ENCODE measurements around the gene NRM.
A peak's percentile ranks its signal among the peaks of the same experiment; 100 is the strongest.
"Not testable (repeated sequence)": the region's sequence is repeated elsewhere in the genome, so short reads cannot be mapped to it uniquely, and the experiment has no call there.

The NRM gene

DNA sequence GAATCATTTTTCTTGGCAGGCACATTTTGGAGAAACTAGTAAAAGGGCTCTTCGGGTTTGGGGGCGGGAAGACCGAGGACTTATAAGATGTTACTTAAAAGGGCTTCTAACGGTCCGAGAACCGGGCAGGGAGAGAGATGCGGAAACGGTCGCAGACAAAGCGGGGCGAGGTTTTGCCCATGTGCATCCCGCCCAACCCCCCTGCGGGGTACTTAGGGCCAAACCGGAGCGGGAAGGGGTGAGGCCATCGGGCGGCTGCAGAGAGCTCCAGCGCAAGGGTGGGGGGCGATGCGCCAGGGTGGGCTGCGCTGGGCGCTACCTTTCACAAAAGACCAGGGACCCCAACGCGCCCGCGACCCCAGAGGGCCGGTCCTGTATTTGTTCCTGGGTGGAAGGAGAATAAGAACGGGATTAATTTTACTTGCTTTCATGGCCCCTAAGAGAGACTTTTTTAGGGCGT lies 30.0 kb upstream of the NRM start:
- DNase-seq (ENCODE audit: low read depth in 2 of 2), result peak in 1 of 2 donors; percentile 24

GRCh38 chr6:30719791-30720737 lies 29.3 kb upstream of the NRM start, which contains the start of gene TUBB:
Gene TUBB (plus strand): TSS chr6:30720352. CDS start chr6:30720507, 155 bp downstream.
- peak; percentile 84 to 90 for DNase-seq (ENCODE audit: low read depth in 2 of 2)

GRCh38 chr6:30719356-30719755 lies 28.6 kb upstream of the NRM start:
- DNase-seq (ENCODE audit: low read depth in 2 of 2), result no peak

- DNase-seq (ENCODE audit: low read depth in 2 of 2), result not testable (repeated sequence)
These were observed 27.3 kb upstream of the NRM start for GRCh38 chr6:30717845-30718720.

- peak; percentile 97 to 98 for DNase-seq (ENCODE audit: low read depth in 2 of 2)
These were observed 26.5 kb upstream of the NRM start, which contains the start of gene MDC1 for GRCh38 chr6:30717129-30717844. Gene MDC1 (minus strand): TSS chr6:30717281. CDS start chr6:30715175, 2,106 bp downstream.

GRCh38 chr6:30716879-30717128 lies 26.0 kb upstream of the NRM start:
- no peak for DNase-seq (ENCODE audit: low read depth in 2 of 2)

DNA sequence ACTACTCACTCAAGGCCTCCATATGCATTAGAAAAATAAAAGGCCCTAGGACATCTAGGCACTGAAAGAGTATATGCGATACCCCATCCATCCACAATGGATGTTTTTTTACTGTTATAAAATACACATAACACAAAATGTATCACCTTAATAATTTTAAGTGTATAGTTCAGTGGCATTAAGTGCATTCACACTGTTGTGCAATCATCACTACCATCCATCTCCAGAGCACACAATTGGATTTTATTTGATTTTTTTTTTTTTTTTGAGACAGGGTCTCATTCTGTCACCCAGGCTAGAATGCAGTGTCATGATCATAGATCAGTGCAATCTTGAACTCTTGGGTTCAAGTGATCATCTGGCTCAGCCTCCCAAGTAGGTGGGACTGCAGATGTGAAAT lies 23.5 kb upstream of the NRM start:
- no peak for DNase-seq (ENCODE audit: low read depth in 2 of 2)

DNA sequence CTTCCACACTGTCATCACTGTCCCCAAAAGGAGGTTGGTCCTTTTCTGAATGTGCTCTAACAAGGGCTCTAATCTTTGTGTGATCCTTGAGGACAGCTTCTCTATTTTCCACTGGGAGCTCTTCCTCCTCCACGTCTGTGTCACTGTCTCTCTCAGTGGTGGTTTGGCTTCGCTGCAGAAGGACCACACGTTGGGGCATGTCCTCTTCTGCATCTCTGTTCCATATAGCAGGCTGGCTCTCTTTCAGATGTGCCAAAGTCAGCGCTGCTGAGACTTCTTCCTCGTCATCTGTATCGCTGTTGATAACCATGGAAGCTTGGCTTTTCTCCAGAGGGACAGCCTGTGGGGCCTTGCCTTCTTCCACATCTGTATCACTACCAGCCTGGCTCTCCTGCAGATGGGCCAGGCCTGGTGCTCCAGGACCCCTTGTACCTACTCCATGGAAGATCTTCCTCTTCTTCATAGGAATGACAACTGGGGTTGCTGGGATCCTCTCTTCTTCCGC lies 21.7 kb upstream of the NRM start:
- no peak for DNase-seq (ENCODE audit: low read depth in 2 of 2)

- no peak for DNase-seq (ENCODE audit: low read depth in 2 of 2)
These were observed 21.1 kb upstream of the NRM start for GRCh38 chr6:30711758-30712380.

- no peak for DNase-seq (ENCODE audit: low read depth in 2 of 2)
These were observed 18.5 kb upstream of the NRM start for GRCh38 chr6:30709101-30709868.

DNA sequence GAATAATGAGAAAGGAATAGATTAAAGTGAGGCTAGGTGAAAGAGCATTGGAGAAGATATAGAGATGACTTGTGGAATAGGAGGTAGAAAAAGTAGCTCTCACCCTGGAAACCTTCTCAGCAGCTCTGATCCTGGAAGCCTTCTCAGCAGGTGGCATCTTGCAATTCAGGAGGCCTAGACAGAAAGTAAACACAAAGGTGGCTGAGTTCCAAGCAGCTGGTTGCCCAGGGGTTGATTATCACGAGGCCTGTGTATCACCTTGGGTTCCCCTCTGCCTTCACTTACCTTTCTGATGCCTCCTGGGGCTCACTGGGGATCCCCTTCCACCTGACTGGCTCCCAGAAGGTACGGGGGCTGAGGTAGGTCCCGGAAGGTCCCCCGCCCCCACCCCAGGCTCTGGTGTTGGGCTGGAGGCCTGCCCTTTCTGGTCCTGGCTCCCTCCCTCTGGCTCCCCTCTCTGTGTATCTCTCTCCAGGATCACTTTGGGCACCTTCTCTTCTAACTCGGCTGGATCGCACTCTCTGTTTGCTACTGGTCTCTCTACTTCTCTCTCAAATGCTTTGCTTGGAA lies 16.6 kb upstream of the NRM start:
- DNase-seq (ENCODE audit: low read depth in 2 of 2), result no peak

DNA sequence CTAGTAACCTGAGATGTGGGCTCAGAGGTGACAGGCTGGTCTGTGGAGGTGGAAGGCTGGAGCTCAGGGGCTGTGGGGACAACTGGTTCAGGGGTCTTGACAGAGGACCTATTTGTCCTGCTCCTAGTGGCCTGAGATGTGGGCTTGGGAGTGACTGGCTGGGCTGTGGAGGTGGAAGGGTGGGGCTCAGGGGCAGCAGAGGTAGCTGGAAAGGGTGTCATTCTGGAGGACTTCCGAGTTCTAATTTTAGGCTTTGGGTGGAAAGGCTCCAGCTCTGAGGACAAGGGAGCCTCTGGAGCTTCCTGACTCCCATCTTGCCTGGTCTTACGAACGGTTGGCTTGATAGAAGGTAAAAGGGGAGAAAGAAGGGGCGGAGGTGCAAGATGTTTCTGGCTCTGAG lies 14.8 kb upstream of the NRM start:
- no peak for DNase-seq (ENCODE audit: low read depth in 2 of 2)

DNA sequence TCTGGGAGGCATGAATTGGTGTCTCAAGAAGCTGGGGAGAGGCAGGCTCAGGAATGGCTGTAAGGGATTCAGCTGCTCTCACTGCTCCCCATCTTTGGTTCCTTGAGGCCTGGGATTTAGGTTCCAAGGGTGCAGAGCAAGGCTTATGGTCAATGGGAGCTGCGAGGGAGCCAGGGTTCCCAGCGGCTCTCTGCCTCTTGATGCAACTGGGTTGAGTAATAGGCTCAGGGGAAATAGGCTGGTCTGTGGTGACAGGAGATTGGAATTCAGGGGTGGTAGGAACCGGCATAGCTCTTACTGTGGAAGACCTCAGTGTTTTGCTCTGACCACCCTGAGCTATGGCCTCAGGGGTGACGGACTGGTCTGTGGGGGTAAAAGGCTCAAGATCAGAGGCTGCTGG lies 13.0 kb upstream of the NRM start:
- DNase-seq (ENCODE audit: low read depth in 2 of 2), result no peak

DNA sequence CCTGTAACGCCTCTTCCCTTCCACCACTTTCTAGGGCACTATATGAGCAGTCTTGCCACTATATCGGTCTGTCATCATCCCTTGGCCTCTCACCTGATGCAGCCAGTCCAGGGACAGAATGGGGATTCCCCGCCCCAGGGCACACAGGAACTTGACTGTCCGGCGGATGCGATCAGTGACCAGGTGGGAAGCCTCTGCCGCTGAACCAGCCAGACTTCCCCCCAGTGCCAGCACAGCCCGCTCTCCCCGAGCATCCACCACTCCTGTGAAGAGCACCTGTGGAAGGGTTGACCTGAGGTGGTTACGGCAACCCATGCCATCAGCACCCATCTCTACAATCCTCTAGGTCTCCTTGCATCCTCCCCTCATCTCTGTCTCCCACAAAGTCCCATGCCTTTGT lies 12.2 kb upstream of the NRM start:
- DNase-seq (ENCODE audit: low read depth in 2 of 2), result no peak

DNA sequence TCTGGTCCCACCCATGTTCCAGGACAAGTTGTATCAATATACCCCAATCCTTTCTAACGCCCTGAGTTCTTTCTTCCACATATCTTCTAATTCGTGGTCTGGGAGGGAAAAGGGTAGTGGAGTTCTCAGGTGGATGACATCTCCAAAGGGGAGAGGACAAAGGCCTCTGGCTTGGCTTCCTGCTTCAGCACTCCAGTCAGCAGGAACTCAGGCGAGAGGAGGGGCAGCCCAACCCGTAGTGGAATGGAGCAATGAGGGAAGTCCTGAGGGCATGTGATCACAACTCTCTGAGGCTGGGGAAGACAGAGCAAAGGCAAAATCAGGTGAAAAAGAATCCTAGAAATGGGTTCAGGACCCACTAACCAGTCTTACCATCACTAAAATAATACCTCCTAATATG lies 9.6 kb upstream of the NRM start:
- no peak for DNase-seq (ENCODE audit: low read depth in 2 of 2)

GRCh38 chr6:30696432-30696831 lies 5.6 kb upstream of the NRM start:
- DNase-seq (ENCODE audit: low read depth in 2 of 2), result no peak

DNA sequence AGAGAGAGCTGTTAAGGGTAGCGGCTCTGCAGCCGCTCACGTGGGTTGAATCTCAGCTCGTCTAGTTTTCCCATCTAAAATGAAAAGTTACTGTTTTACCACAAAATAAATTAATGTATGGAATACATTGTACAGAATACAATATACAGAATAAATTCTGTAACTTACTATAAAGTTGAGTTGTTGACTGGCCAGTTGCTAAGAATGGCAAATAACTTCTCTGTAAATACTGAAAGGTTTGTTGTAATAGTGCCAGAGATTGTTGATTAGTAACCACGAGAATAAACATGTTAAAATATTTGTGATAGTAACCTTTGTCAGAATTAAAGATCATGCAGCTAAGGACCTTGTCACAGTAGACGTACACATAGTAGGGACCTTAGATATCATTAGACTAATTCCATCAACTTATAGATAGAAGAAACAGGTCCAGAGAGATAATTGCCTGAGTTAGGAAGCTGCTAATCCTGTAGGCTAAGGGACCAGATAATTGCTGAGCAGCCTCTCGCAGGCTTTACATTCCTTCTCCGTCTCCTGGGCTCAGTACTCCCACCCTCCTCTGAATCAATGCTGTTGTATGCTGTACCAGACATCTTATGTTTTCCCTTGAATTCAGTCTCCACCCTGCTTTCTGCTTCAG lies 544 bp upstream of the NRM start:
- no peak for DNase-seq (ENCODE audit: low read depth in 2 of 2)

DNA sequence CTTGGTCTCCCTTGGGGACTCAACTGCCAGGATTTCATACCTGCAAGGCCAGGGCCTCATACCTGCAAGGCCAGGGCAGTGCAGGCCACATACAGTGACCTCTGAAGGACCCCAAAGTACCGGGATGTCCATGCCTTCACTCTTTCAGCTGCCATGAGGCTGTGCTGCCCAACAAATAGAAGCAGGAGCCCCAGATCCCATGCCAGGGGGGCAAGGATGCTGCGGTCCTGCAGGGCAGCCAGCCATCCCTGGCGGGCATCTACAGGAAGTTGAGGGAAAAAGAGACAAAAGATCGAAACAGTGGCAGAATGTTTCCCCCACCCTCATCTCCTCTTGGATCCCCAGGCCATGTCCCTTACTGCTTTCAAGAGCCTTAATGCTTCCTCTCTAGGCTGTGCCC lies 799 bp downstream of the NRM start:
- DNase-seq (ENCODE audit: low read depth in 2 of 2), result no peak

DNA sequence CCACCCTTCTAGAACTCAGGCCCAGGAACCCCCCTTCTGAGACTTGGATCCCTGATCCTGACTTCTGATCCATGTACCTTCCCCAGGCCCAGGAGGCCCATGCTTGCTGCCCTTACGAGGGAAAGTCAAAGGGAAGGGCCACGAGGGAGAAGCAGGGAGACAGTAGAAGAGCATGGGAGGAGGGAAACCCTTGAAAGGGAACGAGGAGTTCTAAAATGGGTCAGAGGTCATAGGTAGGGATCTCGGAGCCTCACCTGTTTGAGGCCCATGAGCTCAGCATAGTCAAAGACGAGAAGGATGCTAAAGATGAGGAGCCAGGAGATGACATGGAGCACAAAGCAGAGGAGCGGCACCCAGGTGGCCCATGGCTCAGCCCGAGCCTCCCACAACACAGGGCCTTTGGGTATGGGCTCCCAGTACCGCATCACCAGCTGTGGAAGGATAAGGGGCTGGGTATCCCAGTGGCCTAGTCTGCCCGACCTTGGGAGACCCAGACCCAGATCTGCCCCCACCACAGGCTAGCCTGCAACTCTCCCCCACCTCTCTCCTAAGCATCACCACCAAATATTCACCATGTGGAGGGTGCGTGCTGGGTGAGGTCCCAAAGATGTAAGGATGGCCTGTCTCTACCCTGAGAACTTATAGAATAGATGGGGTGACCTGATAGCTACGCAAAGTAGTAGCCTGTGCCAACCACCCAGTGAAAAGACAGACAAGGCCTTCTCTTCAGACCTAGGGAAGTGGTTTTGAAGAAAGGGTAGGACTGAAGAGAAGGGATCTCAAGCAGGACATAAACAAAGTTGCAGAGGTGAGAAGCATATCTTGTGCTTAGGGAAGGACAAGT lies 1.5 kb downstream of the NRM start:
- no peak for DNase-seq (ENCODE audit: low read depth in 2 of 2)

Data from stimulated activated CD8-positive, alpha-beta memory T cell treated with anti-CD3 and anti-CD28 coated beads, Interleukin-2, amount 100 ng/mL, for 1 hour (primary cell).